Measurements from ENCODE around the gene RBMXL3.
"Not testable (repeated sequence)": the region's sequence is repeated elsewhere in the genome, so short reads cannot be mapped to it uniquely, and the experiment has no call there.

The RBMXL3 gene

DNA sequence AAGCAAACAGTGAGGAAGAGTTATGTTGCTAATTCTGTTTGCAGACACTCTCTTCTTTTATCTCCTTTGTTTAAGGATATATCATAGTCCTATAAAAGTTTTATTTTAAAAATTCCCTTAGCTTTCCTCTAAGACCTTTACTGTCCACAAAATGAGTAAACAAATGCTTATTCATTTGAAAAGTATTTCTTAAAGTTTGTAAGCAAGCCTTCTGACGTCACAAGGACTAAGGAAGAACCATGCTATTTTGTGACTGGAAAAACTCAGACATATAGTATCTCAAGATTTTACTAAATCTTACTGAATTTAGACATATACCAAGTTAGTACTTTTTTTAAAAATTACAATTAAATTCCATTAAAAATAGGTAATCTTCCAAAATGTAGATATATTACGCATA is 5.2 kb upstream of the RBMXL3 start:
- H3K4me3 ChIP-seq (replicated peaks in 1 of 2; ENCODE audit: low read depth in 2 of 2, low read length in 2 of 2): no peak overlapping the region
- DNase-seq (ENCODE audit: low read depth in 2 of 2): peak; percentile 1 to 22
- TF ChIP-seq, protein P1, sequence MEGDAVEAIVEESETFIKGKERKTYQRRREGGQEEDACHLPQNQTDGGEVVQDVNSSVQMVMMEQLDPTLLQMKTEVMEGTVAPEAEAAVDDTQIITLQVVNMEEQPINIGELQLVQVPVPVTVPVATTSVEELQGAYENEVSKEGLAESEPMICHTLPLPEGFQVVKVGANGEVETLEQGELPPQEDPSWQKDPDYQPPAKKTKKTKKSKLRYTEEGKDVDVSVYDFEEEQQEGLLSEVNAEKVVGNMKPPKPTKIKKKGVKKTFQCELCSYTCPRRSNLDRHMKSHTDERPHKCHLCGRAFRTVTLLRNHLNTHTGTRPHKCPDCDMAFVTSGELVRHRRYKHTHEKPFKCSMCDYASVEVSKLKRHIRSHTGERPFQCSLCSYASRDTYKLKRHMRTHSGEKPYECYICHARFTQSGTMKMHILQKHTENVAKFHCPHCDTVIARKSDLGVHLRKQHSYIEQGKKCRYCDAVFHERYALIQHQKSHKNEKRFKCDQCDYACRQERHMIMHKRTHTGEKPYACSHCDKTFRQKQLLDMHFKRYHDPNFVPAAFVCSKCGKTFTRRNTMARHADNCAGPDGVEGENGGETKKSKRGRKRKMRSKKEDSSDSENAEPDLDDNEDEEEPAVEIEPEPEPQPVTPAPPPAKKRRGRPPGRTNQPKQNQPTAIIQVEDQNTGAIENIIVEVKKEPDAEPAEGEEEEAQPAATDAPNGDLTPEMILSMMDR (IDR thresholded peaks at IDR 0.05; ENCODE audit: low read depth, low read length): no peak

- no peak for DNase-seq (ENCODE audit: low read depth in 2 of 2)
- TF ChIP-seq, protein P1 (IDR thresholded peaks at IDR 0.05; ENCODE audit: low read depth, low read length): no peak
- no peak overlapping the region for H3K4me3 ChIP-seq (replicated peaks in 1 of 2; ENCODE audit: low read depth in 2 of 2, low read length in 2 of 2)
These were observed 731 bp downstream of the RBMXL3 start for GRCh38 chrX:115189646-115190635.

GRCh38 chrX:115190636-115191489 is 1.7 kb downstream of the RBMXL3 start:
- TF ChIP-seq, protein P1 (IDR thresholded peaks at IDR 0.05; ENCODE audit: low read depth, low read length): no peak
- no peak overlapping the region for H3K4me3 ChIP-seq (replicated peaks in 1 of 2; ENCODE audit: low read depth in 2 of 2, low read length in 2 of 2)
- DNase-seq (ENCODE audit: low read depth in 2 of 2): no peak

DNA sequence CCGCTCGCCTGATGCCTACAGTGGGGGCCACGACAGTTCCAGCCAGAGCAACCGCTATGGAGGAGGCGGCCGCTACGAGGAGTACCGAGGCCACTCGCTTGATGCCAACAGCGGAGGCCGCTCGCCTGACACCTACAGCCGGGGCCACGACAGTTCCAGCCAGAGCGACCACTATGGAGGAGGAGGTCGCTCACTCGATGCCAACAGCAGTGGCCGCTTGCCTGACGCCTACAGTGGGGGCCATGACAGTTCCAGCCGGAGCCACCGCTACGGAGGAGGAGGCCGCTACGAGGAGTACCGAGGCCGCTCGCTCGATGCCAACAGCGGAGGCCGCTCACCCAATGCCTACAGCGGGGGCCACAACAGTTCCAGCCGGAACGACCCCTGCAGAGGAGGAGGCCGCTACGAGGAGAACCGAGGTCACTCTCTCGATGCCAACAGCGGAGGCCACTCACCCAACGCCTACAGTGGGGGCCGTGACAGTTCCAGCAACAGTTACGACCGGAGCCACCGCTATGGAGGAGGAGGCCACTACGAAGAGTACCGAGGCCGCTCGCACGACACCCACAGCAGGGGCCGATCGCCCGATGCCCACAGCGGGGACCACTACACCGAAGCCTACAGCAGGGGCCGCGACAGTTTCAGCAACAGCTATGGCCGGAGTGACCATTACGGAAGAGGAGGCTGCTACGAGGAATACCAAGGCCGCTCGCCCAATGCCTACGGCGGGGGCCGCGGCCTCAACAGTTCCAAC is 2.5 kb downstream of the RBMXL3 start:
- TF ChIP-seq, protein P1 (IDR thresholded peaks at IDR 0.05; ENCODE audit: low read depth, low read length): no peak
- no peak overlapping the region for H3K4me3 ChIP-seq (replicated peaks in 1 of 2; ENCODE audit: low read depth in 2 of 2, low read length in 2 of 2)
- no peak for DNase-seq (ENCODE audit: low read depth in 2 of 2)

GRCh38 chrX:115192244-115192700 is 3.1 kb downstream of the RBMXL3 start:
- H3K4me3 ChIP-seq (replicated peaks in 1 of 2; ENCODE audit: low read depth in 2 of 2, low read length in 2 of 2): no peak overlapping the region
- DNase-seq (ENCODE audit: low read depth in 2 of 2): no peak
- TF ChIP-seq, protein P1 (IDR thresholded peaks at IDR 0.05; ENCODE audit: low read depth, low read length): no peak

- TF ChIP-seq, protein P1 (IDR thresholded peaks at IDR 0.05; ENCODE audit: low read depth, low read length): no peak
- no peak overlapping the region for H3K4me3 ChIP-seq (replicated peaks in 1 of 2; ENCODE audit: low read depth in 2 of 2, low read length in 2 of 2)
- no peak for DNase-seq (ENCODE audit: low read depth in 2 of 2)
These were observed 14.8 kb downstream of the RBMXL3 start for GRCh38 chrX:115204040-115204439.

- DNase-seq (ENCODE audit: low read depth in 2 of 2): not testable (repeated sequence)
These were observed 20.3 kb downstream of the RBMXL3 start for GRCh38 chrX:115209547-115209946.

More at GRCh38 chrX:115209547-115209946, 20.3 kb downstream of the RBMXL3 start:
- not testable (repeated sequence) for H3K4me3 ChIP-seq (replicated peaks in 1 of 2; ENCODE audit: low read depth in 2 of 2, low read length in 2 of 2)

All from cardiac fibroblast (primary cell).